ENCODE data around the gene A3GALT2.

GRCh38 chr1:33273961-33274371 lies 46.9 kb downstream of the A3GALT2 start:
- TF ChIP-seq CTCF (IDR thresholded peaks at IDR 0.05) (no peak), EP300 (IDR thresholded peaks at IDR 0.05) (no peak)

Measured in stomach (tissue), 4 donors.